PC-9 (cell line): ENCODE measurements around the gene ERBB2. TPM values are rescaled to one million over a fixed set of nuclear protein-coding genes. Genes with fewer than 3 reads are reported as not detected.

Experiments used
- BruUV-seq: library from RNA; stranded (reverse); fragments of 400-500 nt; replicated peaks from 2 replicates; lab custom pipeline; 2021; lab: Mats Ljungman, UMichigan
- CTCF ChIA-PET: fragments of 300-600 bp; sonication (Branson Sonifier 250); formaldehyde crosslinking; loops from one replicate; lab custom pipeline; 2022; ENCODE audit warnings: antibody characterized with exemption; lab: Charles Lee
- POLR2A ChIA-PET: fragments of 300-600 bp; sonication (Branson Sonifier 250); formaldehyde crosslinking; loops from one replicate; lab custom pipeline; 2022; ENCODE audit warnings: antibody characterized with exemption; ENCODE audit not compliant: unreplicated experiment; lab: Charles Lee
- DNase-seq, 2 experiments: peaks; one replicate each; pipeline versions ENCODE4 v3.0.0 to v3.0.0-alpha.2; 2015 to 2022; ENCODE audit warnings: mixed read lengths in 1 of 2
- H2AFZ ChIP-seq: fragments of 200-600 bp; sonication (generic); 2 replicates; pipeline ENCODE4 v1.8.1; 2017; ENCODE audit warnings: antibody characterized with exemption
- H3F3A ChIP-seq: fragments of 200-600 bp; sonication (generic); 2 replicates; pipeline ENCODE4 v1.8.1; 2017; ENCODE audit warnings: antibody characterized with exemption, mild to moderate bottlenecking, low read depth; ENCODE audit not compliant: insufficient read depth
- H3K27ac ChIP-seq: fragments of 200-600 bp; sonication (generic); 2 replicates; pipeline ENCODE4 v1.6.1; 2016; ENCODE audit warnings: mixed run types
- H3K27me3 ChIP-seq: fragments of 200-600 bp; sonication (generic); 2 replicates; pipeline ENCODE4 v1.6.1; 2016; ENCODE audit warnings: low read depth, mixed run types; ENCODE audit not compliant: insufficient read depth
- H3K36me3 ChIP-seq: fragments of 200-600 bp; sonication (generic); 2 replicates; pipeline ENCODE4 v1.6.1; 2016; ENCODE audit warnings: low read depth, mixed run types
- H3K4me1 ChIP-seq: fragments of 200-600 bp; sonication (generic); replicated peaks from 2 replicates; pipeline ENCODE4 v1.6.1; 2016; ENCODE audit warnings: mixed run types; ENCODE audit not compliant: insufficient read depth
- H3K4me2 ChIP-seq: fragments of 200-600 bp; sonication (generic); 2 replicates; pipeline ENCODE4 v1.6.1; 2017; ENCODE audit warnings: mixed run types
- H3K4me3 ChIP-seq: fragments of 200-600 bp; sonication (generic); 2 replicates; pipeline ENCODE4 v1.6.1; 2016; ENCODE audit warnings: mixed run types
- H3K79me2 ChIP-seq: fragments of 200-600 bp; sonication (generic); 2 replicates; pipeline ENCODE4 v1.6.1; 2017; ENCODE audit warnings: low read depth, mixed run types
- H3K9me2 ChIP-seq: fragments of 200-600 bp; sonication (generic); 2 replicates; pipeline ENCODE4 v1.8.1; 2017; ENCODE audit warnings: mild to moderate bottlenecking; ENCODE audit not compliant: insufficient read depth
- H3K9me3 ChIP-seq: fragments of 200-600 bp; sonication (generic); 2 replicates; pipeline ENCODE4 v1.8.1; 2016; ENCODE audit warnings: low read depth; ENCODE audit not compliant: insufficient read depth
- H4K20me1 ChIP-seq: fragments of 200-600 bp; sonication (generic); 2 replicates; pipeline ENCODE4 v1.8.1; 2017; ENCODE audit not compliant: insufficient read depth
- EZH2 ChIP-seq: fragments of 200-600 bp; sonication (generic); IDR thresholded peaks from 2 replicates; pipeline ENCODE4 v1.8.0; 2017; ENCODE audit warnings: antibody characterized with exemption, low read depth
- intact Hi-C: fragments of 100-400 bp; cut with micrococcal nuclease; formaldehyde crosslinking; loops from one replicate; pipeline ENCODE4 v1.10.0; 2022; ENCODE audit not compliant: unreplicated experiment
- total RNA-seq: library from RNA; stranded (reverse); gene quantifications from 2 replicates; pipeline ENCODE4 v1.2.3, GENCODE V29; 2021
- TF ChIP-seq, protein P1 (sequence below): fragments of 200-600 bp; sonication (generic); conservative IDR thresholded peaks from 2 replicates; pipeline ENCODE4 v1.6.1; 2017; ENCODE audit warnings: mixed run types, antibody characterized with exemption, mild to moderate bottlenecking, moderate library complexity

ERBB2 gene
- total RNA-seq, 1 experiment from 2014 or later = 90.6 TPM

GRCh38 chr17:39735882-39736281, 36.0 kb downstream of the ERBB2 start:
- intact Hi-C loops = loop anchor here (5.0 kb wide), 3 partner anchors 59 to 286 kb away; no protein-coding TSS in a partner anchor
- peak overlapping the region; percentile 97 for H3K4me2 ChIP-seq
- POLR2A ChIA-PET = interaction anchor here (0.5 kb wide), 1 partner anchor 250 kb away, joined by 30 read pairs; no protein-coding TSS in a partner anchor

GRCh38 chr17:39736319-39737165, 36.7 kb downstream of the ERBB2 start:
- CTCF ChIA-PET = interaction anchor here (0.5 kb wide), 1 partner anchor 285 kb away, joined by 9 read pairs; the partner anchor contains the start of gene MED1
- intact Hi-C loops = loop anchor here (5.0 kb wide), 3 partner anchors 59 to 286 kb away; no protein-coding TSS in a partner anchor
- H3K9me2 ChIP-seq = no peaks in the 10 kb centered on the region
- no peak for TF ChIP-seq EZH2
- TF ChIP-seq, protein P1, sequence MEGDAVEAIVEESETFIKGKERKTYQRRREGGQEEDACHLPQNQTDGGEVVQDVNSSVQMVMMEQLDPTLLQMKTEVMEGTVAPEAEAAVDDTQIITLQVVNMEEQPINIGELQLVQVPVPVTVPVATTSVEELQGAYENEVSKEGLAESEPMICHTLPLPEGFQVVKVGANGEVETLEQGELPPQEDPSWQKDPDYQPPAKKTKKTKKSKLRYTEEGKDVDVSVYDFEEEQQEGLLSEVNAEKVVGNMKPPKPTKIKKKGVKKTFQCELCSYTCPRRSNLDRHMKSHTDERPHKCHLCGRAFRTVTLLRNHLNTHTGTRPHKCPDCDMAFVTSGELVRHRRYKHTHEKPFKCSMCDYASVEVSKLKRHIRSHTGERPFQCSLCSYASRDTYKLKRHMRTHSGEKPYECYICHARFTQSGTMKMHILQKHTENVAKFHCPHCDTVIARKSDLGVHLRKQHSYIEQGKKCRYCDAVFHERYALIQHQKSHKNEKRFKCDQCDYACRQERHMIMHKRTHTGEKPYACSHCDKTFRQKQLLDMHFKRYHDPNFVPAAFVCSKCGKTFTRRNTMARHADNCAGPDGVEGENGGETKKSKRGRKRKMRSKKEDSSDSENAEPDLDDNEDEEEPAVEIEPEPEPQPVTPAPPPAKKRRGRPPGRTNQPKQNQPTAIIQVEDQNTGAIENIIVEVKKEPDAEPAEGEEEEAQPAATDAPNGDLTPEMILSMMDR = no peak
- H3K4me1 ChIP-seq = peaks cover 39% of the 10 kb centered on the region
- H3K79me2 ChIP-seq = peaks cover 19% of the 10 kb centered on the region
- no peaks in the 10 kb centered on the region for H3K36me3 ChIP-seq
- no peaks in the 10 kb centered on the region for H3K9me3 ChIP-seq
- H3K27ac ChIP-seq = peak overlapping the region; percentile 39
- no peaks in the 10 kb centered on the region for H3K27me3 ChIP-seq
- DNase-seq = peak; percentile 18 to 70
- peaks cover 41% of the 10 kb centered on the region for H3F3A ChIP-seq
- POLR2A ChIA-PET = interaction anchor here (0.5 to 0.7 kb wide), 2 partner anchors 93 to 251 kb away, joined by 17 to 30 read pairs; no protein-coding TSS in a partner anchor
- no peak overlapping the region for H2AFZ ChIP-seq
- H4K20me1 ChIP-seq = no peaks in the 10 kb centered on the region
- peak overlapping the region; percentile 83; the same call in 1 of the 2 replicates for H3K4me3 ChIP-seq
- peak overlapping the region; percentile 97 for H3K4me2 ChIP-seq
- TSS peak; percentile 25 for BruUV-seq

More at GRCh38 chr17:39735882-39736281, 36.0 kb downstream of the ERBB2 start:
- Histone ChIP-seq H4K20me1 (no peaks in the 10 kb centered on the region), H3K27ac (peak overlapping the region; percentile 39), H3F3A (peaks cover 46% of the 10 kb centered on the region), H3K36me3 (no peaks in the 10 kb centered on the region), H3K4me3 (peak overlapping the region; percentile 83; the same call in 1 of the 2 replicates), H3K79me2 (peaks cover 13% of the 10 kb centered on the region), H3K9me3 (no peaks in the 10 kb centered on the region), H3K9me2 (no peaks in the 10 kb centered on the region), H3K27me3 (no peaks in the 10 kb centered on the region), H2AFZ (no peak overlapping the region), H3K4me1 (peaks cover 38% of the 10 kb centered on the region)
- TF ChIP-seq, protein P1 = no peak
- TF ChIP-seq EZH2 = no peak
- BruUV-seq = no TSS peak
- peak; percentile 60 to 81 for DNase-seq
- CTCF ChIA-PET = no interaction called here

DNA sequence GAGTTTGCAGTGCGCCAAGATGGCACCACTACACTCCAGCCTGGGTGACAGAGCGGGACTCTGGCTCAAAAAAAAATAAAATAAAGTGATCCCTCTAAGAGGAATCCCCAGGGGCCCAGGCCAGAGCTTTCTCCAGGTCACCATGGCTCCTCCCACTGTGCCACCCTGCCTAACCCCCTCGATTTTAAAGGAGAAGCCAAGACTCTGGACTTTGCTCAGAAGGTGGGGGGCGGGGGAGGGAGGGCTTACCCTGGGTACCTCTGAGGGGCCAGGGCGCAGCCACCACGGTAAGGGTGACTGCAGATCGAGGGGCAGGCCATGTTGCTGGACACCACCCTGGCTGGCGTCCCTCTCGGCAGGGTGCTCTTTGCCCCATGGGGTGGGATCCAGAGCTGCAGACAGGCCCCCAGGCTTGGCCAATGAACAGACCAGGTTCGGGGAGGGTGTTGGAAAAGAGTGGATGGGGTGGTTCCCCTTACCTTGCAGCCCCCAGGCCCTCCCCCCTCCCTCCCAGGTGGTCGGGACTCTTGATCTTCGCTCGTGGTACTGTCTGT, 37.4 kb downstream of the ERBB2 start:
- Histone ChIP-seq H3K27me3 (no peaks in the 10 kb centered on the region), H3K36me3 (no peaks in the 10 kb centered on the region), H3F3A (peaks cover 40% of the 10 kb centered on the region), H3K4me2 (peak overlapping the region; percentile 97), H3K27ac (peak overlapping the region; percentile 93), H3K4me3 (peak overlapping the region; percentile 83), H3K9me3 (no peaks in the 10 kb centered on the region), H3K9me2 (no peaks in the 10 kb centered on the region), H4K20me1 (no peaks in the 10 kb centered on the region), H2AFZ (no peak overlapping the region), H3K4me1 (peaks cover 41% of the 10 kb centered on the region), H3K79me2 (peaks cover 26% of the 10 kb centered on the region)
- DNase-seq = no peak
- POLR2A ChIA-PET = interaction anchor here (0.7 kb wide), 1 partner anchor 94 kb away, joined by 17 read pairs; no protein-coding TSS in a partner anchor
- TF ChIP-seq, protein P1 = no peak
- no peak for TF ChIP-seq EZH2
- no TSS peak for BruUV-seq
- CTCF ChIA-PET = no interaction called here
- intact Hi-C loops = loop anchor here (5.0 kb wide), 3 partner anchors 60 to 285 kb away; no protein-coding TSS in a partner anchor
